GM19025 (cell line): ENCODE data around the gene FBXL19.

Experiments used
- ATAC-seq: cut with Tn5 transposase; IDR thresholded peaks from one replicate; pipeline ENCODE4 v1.9.1; 2021; ENCODE audit warnings: mild to moderate bottlenecking, low read depth, moderate library complexity; ENCODE audit not compliant: unreplicated experiment

The FBXL19 gene

GRCh38 chr16:30942426-30942806 is 19.0 kb downstream of the FBXL19 start:
- no peak for ATAC-seq

- no peak for ATAC-seq
Measured at GRCh38 chr16:30944352-30944751, 21.0 kb downstream of the FBXL19 start.

- no peak for ATAC-seq
Measured at GRCh38 chr16:30946671-30947540, 23.5 kb downstream of the FBXL19 start.

- no peak for ATAC-seq
Measured at GRCh38 chr16:30947541-30947858, 24.1 kb downstream of the FBXL19 start.

- ATAC-seq = no peak
Measured at GRCh38 chr16:30947859-30948666, 24.7 kb downstream of the FBXL19 start.

- peak; percentile 67 for ATAC-seq
Measured at GRCh38 chr16:30948667-30949649, 25.6 kb downstream of the FBXL19 start, which contains the start of gene ORAI3. Gene ORAI3, plus strand, starts transcription at chr16:30949068. Its CDS starts 222 bp downstream, at chr16:30949290.

GRCh38 chr16:30949650-30950515 is 26.5 kb downstream of the FBXL19 start:
- ATAC-seq = no peak

- no peak for ATAC-seq
Measured at GRCh38 chr16:30950516-30951065, 27.2 kb downstream of the FBXL19 start.

GRCh38 chr16:30951193-30951592 is 27.8 kb downstream of the FBXL19 start:
- ATAC-seq = no peak

- no peak for ATAC-seq
Measured at GRCh38 chr16:30951750-30952149, 28.4 kb downstream of the FBXL19 start.

- ATAC-seq = no peak
Measured at GRCh38 chr16:30953111-30953510, 29.7 kb downstream of the FBXL19 start.

GRCh38 chr16:30953511-30954124 is 30.2 kb downstream of the FBXL19 start:
- ATAC-seq = no peak

GRCh38 chr16:30954993-30955392 is 31.6 kb downstream of the FBXL19 start:
- ATAC-seq = no peak

GRCh38 chr16:30956601-30957455 is 33.5 kb downstream of the FBXL19 start:
- ATAC-seq = peak; percentile 35

- peak; percentile 66 for ATAC-seq
Measured at GRCh38 chr16:30957456-30958174, 34.2 kb downstream of the FBXL19 start, which contains the start of gene SETD1A. Gene SETD1A, plus strand, starts transcription at chr16:30957754. Its CDS starts 978 bp downstream, at chr16:30958732.

GRCh38 chr16:30958175-30959079 is 35.1 kb downstream of the FBXL19 start:
- peak; percentile 24 for ATAC-seq
